HFFc6 (cell line): Measurements from ENCODE around the gene DMTF1. TPM values are rescaled to one million over a fixed set of nuclear protein-coding genes. Genes with fewer than 3 reads are reported as not detected.

ENCODE experiments used
- DNase-seq: peaks from one replicate; pipeline ENCODE4 v3.0.0-alpha.2; 2018
- H3K27ac Mint-ChIP-seq: 2 replicates; pipeline ENCODE4 v1.8.0; 2020; ENCODE audit warnings: mild to moderate bottlenecking, mixed read lengths
- H3K27me3 Mint-ChIP-seq: 2 replicates; pipeline ENCODE4 v1.8.0; 2021; ENCODE audit warnings: mild to moderate bottlenecking, moderate library complexity, mixed read lengths; ENCODE audit not compliant: insufficient read depth
- H3K36me3 Mint-ChIP-seq: 2 replicates; pipeline ENCODE4 v1.8.0; 2021; ENCODE audit warnings: low read depth, mixed read lengths
- H3K4me1 Mint-ChIP-seq: 2 replicates; pipeline ENCODE4 v1.8.0; 2020; ENCODE audit warnings: low read depth, mixed read lengths
- H3K4me3 Mint-ChIP-seq: 2 replicates; pipeline ENCODE4 v1.8.0; 2020; ENCODE audit warnings: mild to moderate bottlenecking, moderate library complexity, mixed read lengths
- H3K9me3 Mint-ChIP-seq: 2 replicates; pipeline ENCODE4 v1.8.0; 2020; ENCODE audit warnings: mild to moderate bottlenecking, mixed read lengths
- total RNA-seq, 6 experiments: library from RNA; stranded (reverse); fragmentation: NEBNext Ultra II Directional; extraction: Animal tissue kit (Norgen Biotek cat#: 25700); gene quantifications; 2 replicates in 1 of 6; 3 replicates in 5 of 6; pipeline ENCODE4 v1.2.3, GENCODE V29; 2021
- TF ChIP-seq, protein P1 (sequence below): fragments of 200-600 bp; sonication (generic); IDR thresholded peaks from 2 replicates; pipeline ENCODE4 v1.5.0; 2021; ENCODE audit warnings: antibody characterized with exemption, mild to moderate bottlenecking

DMTF1 gene
- total RNA-seq, 6 experiments from 2014 or later: 26.2 to 33.0 (median 30.7) TPM

DNA sequence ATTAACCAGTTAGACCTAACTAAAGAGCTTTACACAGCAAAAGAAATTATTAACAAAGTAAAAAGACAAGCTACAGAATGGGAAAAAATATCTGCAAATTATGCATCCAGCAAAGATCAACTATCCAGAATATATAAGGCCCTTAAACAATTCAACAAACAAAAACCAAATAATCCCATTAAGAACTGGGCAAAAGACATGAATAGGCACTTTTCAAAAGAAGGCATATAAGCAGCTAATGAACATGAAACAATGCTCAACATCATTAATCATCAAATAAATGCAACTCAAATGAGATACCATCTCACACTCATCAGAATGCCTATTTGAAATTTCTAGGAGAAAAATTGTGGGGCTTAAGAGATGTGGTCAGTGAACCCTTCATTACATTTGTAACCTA is 15.0 kb upstream of the DMTF1 start:
- Mint-ChIP-seq H3K4me3 (no peak overlapping the region), H3K36me3 (no peaks in the 10 kb centered on the region), H3K27ac (no peak overlapping the region), H3K4me1 (no peaks in the 10 kb centered on the region), H3K27me3 (no peaks in the 10 kb centered on the region; the same call in 1 of the 2 replicates), H3K9me3 (no peaks in the 10 kb centered on the region)
- DNase-seq: no peak
- TF ChIP-seq, protein P1, sequence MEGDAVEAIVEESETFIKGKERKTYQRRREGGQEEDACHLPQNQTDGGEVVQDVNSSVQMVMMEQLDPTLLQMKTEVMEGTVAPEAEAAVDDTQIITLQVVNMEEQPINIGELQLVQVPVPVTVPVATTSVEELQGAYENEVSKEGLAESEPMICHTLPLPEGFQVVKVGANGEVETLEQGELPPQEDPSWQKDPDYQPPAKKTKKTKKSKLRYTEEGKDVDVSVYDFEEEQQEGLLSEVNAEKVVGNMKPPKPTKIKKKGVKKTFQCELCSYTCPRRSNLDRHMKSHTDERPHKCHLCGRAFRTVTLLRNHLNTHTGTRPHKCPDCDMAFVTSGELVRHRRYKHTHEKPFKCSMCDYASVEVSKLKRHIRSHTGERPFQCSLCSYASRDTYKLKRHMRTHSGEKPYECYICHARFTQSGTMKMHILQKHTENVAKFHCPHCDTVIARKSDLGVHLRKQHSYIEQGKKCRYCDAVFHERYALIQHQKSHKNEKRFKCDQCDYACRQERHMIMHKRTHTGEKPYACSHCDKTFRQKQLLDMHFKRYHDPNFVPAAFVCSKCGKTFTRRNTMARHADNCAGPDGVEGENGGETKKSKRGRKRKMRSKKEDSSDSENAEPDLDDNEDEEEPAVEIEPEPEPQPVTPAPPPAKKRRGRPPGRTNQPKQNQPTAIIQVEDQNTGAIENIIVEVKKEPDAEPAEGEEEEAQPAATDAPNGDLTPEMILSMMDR: no peak

DNA sequence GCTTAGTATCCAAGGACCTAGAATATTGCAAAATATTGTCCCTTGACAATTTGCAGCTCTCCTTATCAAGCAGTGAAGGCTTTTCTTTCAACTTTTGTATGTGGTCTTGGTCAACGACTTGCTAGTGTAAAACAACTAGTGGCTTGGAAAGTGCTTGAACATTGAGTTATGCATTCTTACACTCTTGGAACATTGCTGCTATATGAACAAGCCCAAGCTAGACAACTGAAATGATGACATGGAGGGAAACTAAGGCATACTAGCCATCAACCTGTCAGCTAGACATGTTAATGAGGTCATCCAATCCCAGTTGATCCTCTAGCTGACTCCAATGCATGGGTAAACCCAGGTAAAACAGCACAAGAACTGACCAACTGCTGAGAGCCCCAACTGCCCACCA is 12.7 kb upstream of the DMTF1 start:
- H3K36me3 Mint-ChIP-seq: no peaks in the 10 kb centered on the region
- H3K4me1 Mint-ChIP-seq: no peaks in the 10 kb centered on the region
- H3K27ac Mint-ChIP-seq: no peak overlapping the region
- no peaks in the 10 kb centered on the region; the same call in 1 of the 2 replicates for H3K27me3 Mint-ChIP-seq
- no peak for DNase-seq
- H3K9me3 Mint-ChIP-seq: no peaks in the 10 kb centered on the region
- TF ChIP-seq, protein P1: no peak
- H3K4me3 Mint-ChIP-seq: no peak overlapping the region

DNA sequence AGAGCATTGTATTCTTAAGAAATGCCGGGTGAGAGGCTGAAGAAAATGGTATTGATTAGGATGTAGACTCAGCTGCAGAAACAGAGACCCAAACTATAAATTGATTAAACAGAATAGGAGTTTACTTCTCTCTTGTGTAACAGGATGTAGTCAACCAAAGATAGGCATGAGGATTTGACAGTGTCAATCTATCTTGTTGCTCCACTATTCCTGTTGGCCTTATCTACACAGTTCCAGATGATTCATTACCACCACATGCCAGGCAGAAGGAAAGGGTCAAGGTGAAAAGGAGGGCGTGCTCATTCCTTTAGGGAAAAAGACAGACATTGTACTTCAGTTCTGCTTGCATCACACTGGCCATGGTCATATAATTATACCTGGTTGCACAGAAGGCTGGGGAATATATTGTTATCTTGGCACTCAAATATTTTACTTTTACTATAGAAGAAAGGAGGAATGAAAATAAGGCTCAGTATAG is 11.9 kb upstream of the DMTF1 start:
- DNase-seq: no peak
- TF ChIP-seq, protein P1: no peak
- Mint-ChIP-seq H3K4me3 (no peak overlapping the region), H3K27me3 (peaks cover 2% of the 10 kb centered on the region), H3K36me3 (no peaks in the 10 kb centered on the region), H3K4me1 (no peaks in the 10 kb centered on the region), H3K27ac (no peak overlapping the region), H3K9me3 (no peaks in the 10 kb centered on the region)

DNA sequence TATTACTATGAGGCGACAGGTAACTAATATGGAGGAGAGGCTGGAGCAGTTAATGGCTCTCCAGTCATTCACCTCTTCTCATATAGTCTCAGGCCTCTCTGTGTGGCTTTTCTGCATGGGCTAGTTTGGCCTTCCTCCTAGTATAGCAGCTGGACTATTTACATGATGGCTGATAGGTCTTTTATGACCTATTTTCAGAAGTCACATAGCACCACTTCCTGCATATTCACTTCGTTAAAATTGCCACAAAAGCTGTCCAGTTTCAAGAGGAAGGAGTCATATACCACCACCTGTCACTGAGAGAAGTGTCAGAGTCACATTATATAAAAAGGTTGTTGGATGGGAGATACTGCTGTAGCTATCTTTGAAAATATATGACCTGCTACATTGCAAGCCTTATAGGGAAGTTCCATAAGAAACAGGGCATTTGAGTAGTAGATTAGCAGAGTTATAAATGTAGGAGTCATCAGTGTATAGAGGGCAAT is 8.0 kb upstream of the DMTF1 start:
- Mint-ChIP-seq H3K9me3 (no peaks in the 10 kb centered on the region), H3K4me3 (no peak overlapping the region), H3K27me3 (peaks cover 2% of the 10 kb centered on the region; the same call in 1 of the 2 replicates), H3K4me1 (no peaks in the 10 kb centered on the region), H3K27ac (no peak overlapping the region), H3K36me3 (no peaks in the 10 kb centered on the region)
- TF ChIP-seq, protein P1: no peak
- no peak for DNase-seq

DNA sequence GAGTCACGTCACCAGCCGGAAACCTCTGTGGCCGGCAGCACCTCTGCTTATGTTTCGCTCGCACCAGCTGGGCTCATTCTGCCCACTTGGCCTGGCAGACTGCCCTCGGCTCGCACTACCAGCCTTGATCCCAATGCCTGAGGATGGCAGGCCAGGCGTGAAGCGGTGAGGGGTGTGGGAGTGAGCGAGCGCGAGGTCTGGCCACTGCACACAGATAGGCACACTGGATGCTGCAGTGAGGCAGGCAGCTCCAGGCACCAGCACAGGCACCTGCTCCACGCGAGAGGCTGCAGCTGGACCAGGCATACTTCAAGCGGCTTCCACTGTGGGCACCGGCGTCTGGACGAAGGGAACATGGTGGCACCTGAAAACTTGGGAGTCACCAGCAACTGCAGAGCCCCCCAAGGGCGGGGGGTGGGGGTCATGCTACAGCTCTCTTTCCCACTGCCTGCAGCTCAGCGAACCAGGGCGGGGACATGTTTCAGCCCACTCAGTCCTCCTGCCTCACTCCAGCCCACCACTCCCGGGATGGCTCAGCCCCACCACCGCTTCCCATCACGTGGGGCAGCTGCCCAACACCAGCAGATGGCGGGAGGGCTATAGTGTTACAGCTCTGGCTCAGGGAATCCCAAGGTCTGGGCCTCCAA is 5.4 kb upstream of the DMTF1 start:
- Mint-ChIP-seq H3K9me3 (no peaks in the 10 kb centered on the region), H3K36me3 (no peaks in the 10 kb centered on the region), H3K27ac (no peak overlapping the region), H3K27me3 (peaks cover 2% of the 10 kb centered on the region; the same call in 1 of the 2 replicates), H3K4me1 (peaks cover 14% of the 10 kb centered on the region), H3K4me3 (no peak overlapping the region)
- TF ChIP-seq, protein P1: no peak
- DNase-seq: no peak
